Measurements from ENCODE around the gene KIF6.

DNA sequence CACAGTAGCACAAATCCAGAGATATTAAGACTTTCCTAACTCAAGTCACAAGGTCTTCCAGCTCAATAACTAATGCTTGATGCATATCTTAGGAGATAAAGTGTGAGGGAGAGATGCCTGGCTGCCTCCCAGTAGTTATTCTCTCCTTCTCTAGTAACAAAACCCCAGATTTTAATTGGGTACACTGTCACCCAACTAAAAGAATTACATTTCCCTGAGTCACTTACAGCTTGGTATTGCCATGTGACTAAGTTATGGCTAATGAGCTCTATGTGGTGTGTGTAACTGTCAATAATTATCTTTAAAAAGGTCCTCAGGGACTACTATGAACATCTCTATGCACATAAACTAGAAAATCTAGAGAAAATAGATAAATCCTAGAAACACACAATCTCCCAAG is 32.0 kb downstream of the KIF6 start:
- TF ChIP-seq, protein P1, sequence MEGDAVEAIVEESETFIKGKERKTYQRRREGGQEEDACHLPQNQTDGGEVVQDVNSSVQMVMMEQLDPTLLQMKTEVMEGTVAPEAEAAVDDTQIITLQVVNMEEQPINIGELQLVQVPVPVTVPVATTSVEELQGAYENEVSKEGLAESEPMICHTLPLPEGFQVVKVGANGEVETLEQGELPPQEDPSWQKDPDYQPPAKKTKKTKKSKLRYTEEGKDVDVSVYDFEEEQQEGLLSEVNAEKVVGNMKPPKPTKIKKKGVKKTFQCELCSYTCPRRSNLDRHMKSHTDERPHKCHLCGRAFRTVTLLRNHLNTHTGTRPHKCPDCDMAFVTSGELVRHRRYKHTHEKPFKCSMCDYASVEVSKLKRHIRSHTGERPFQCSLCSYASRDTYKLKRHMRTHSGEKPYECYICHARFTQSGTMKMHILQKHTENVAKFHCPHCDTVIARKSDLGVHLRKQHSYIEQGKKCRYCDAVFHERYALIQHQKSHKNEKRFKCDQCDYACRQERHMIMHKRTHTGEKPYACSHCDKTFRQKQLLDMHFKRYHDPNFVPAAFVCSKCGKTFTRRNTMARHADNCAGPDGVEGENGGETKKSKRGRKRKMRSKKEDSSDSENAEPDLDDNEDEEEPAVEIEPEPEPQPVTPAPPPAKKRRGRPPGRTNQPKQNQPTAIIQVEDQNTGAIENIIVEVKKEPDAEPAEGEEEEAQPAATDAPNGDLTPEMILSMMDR (IDR thresholded peaks at IDR 0.05) = no peak
- no peak for TF ChIP-seq POLR2AphosphoS5 (IDR thresholded peaks at IDR 0.05; ENCODE audit: insufficient read depth in 1 of 2, low read depth in 1 of 2)
